Keratinocyte (primary cell): Measurements from ENCODE around the gene NRP1.
"Not testable (repeated sequence)": the region's sequence is repeated elsewhere in the genome, so short reads cannot be mapped to it uniquely, and the experiment has no call there.

Source experiments
- CTCF ChIP-seq, 3 experiments: IDR thresholded peaks in 1 of 3; conservative IDR thresholded peaks in 1 of 3; optimal IDR thresholded peaks in 1 of 3; 2 replicates in 2 of 3; 3 replicates in 1 of 3; pipeline versions ENCODE3 to v1.5.1; 2011; ENCODE audit warnings: low read length in 3 of 3, mild to moderate bottlenecking in 3 of 3, moderate library complexity in 2 of 3, control low read depth in 1 of 3, inconsistent platforms in 1 of 3; ENCODE audit not compliant: insufficient read depth in 2 of 3; ENCODE audit errors: extremely low read depth in 1 of 3
- EZH2 ChIP-seq: IDR thresholded peaks from one replicate; pipeline ENCODE4 v1.6.1; 2012; ENCODE audit warnings: inconsistent platforms, mild to moderate bottlenecking, low read length, moderate library complexity

GRCh38 chr10:33300544-33300943 is 33.9 kb downstream of the NRP1 start:
- not testable (repeated sequence) for TF ChIP-seq CTCF (optimal IDR thresholded peaks at IDR 0.05 in 1 of 3, IDR thresholded peaks at IDR 0.05 in 1 of 3, conservative IDR thresholded peaks at IDR 0.05 in 1 of 3; ENCODE audit: extremely low read depth in 1 of 3, insufficient read depth in 2 of 3, low read length in 3 of 3); EZH2
